ENCODE data around the gene HPGDS. TPM values are rescaled to one million over a fixed set of nuclear protein-coding genes. Genes with fewer than 3 reads are reported as not detected.
A peak's percentile ranks its signal among the peaks of the same experiment; 100 is the strongest.
"Not testable (repeated sequence)": the region's sequence is repeated elsewhere in the genome, so short reads cannot be mapped to it uniquely, and the experiment has no call there.

Gene HPGDS
- under 1 TPM in 1 of 2 donors, not detected in 1; 0.63 TPM for total RNA-seq

- H3K36me3 ChIP-seq = no peaks in the 10 kb centered on the region
- no peak within 1 kb of the TSS for H3K4me3 ChIP-seq
- DNase-seq (ENCODE audit: low spot score) = no peak
- TF ChIP-seq CTCF (IDR thresholded peaks at IDR 0.05) = no peak
- H3K27me3 ChIP-seq = no peaks in the 10 kb centered on the region
- no peaks in the 10 kb centered on the region for H3K9me3 ChIP-seq
- H3K4me1 ChIP-seq = no peaks in the 10 kb centered on the region
- H3K27ac ChIP-seq = no peak within 1 kb of the TSS
Observed at GRCh38 chr4:94342694-94343093, at the start of gene HPGDS. TSS of gene HPGDS (minus strand) at chr4:94342836. CDS start at chr4:94334629, 8,207 bp downstream.

DNA sequence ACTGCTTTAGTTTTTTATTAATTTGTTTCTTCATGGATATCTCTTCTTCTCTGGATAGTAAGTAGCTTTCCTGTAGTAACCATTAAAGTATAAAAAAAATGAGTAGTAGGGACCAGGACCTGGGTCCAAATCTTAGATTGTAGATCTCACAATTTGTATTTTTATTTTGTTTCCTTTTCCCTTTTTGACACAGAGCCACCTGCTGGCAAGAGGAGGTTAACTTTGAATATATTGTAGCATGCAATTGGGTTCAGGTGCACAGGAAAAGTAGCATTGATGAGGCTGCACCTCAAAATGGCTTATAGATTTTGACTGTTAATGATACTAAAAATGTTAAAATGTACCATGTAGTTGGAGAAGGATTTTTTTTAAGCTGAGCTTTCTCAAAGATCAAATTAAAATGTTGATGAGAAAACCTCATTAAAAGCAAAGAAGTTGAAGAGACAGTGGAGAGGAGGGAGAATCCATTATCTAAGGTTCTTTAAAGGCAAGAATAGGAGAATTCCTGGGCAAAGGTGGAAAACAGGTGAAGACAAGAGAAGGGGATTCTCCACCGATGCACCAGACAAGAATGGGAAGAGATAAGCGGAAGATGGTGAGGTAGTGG is 48.3 kb upstream of the HPGDS start:
- no peak for DNase-seq (ENCODE audit: low spot score)
- peak in 1 of 2 donors; percentile 56 for TF ChIP-seq CTCF (IDR thresholded peaks at IDR 0.05)
- no peaks in the 10 kb centered on the region for H3K36me3 ChIP-seq
- no peak overlapping the region for H3K27ac ChIP-seq
- no peaks in the 10 kb centered on the region for H3K9me3 ChIP-seq
- no peaks in the 10 kb centered on the region for H3K4me1 ChIP-seq
- H3K4me3 ChIP-seq = no peak overlapping the region
- no peaks in the 10 kb centered on the region for H3K27me3 ChIP-seq

- Histone ChIP-seq H3K9me3 (no peaks in the 10 kb centered on the region), H3K27me3 (no peaks in the 10 kb centered on the region), H3K36me3 (no peaks in the 10 kb centered on the region), H3K4me1 (no peaks in the 10 kb centered on the region), H3K4me3 (no peak overlapping the region), H3K27ac (no peak overlapping the region)
- no peak for DNase-seq (ENCODE audit: low spot score)
- no peak for TF ChIP-seq CTCF (IDR thresholded peaks at IDR 0.05)
Observed at GRCh38 chr4:94389595-94390267, 47.1 kb upstream of the HPGDS start.

DNA sequence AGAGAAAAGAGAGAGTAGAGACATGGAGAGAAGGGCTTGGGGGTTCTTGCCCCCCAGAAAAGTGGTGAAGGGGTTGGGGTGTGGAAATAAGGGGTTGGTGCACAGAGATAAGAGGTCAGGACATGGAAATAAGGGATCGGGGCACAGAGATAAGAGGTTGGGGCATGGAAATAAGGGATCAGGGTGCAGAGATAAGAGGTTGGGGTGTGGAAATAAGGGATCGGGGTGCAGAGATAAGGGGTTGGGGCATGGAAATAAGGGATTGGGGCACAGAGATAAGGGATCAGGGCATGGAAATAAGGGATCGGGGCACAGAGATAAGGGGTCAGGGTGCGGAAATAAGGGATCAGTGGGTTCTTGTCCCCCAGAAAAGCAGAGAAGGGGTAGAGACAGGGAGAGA is 45.3 kb upstream of the HPGDS start:
- not testable (repeated sequence) for H3K4me1 ChIP-seq; DNase-seq (ENCODE audit: low spot score); H3K36me3 ChIP-seq; H3K27me3 ChIP-seq; H3K27ac ChIP-seq; H3K9me3 ChIP-seq; H3K4me3 ChIP-seq

GRCh38 chr4:94385452-94385851 is 42.8 kb upstream of the HPGDS start:
- not testable (repeated sequence) for H3K27me3 ChIP-seq; H3K36me3 ChIP-seq; H3K27ac ChIP-seq; DNase-seq (ENCODE audit: low spot score); H3K9me3 ChIP-seq; H3K4me1 ChIP-seq; H3K4me3 ChIP-seq

DNA sequence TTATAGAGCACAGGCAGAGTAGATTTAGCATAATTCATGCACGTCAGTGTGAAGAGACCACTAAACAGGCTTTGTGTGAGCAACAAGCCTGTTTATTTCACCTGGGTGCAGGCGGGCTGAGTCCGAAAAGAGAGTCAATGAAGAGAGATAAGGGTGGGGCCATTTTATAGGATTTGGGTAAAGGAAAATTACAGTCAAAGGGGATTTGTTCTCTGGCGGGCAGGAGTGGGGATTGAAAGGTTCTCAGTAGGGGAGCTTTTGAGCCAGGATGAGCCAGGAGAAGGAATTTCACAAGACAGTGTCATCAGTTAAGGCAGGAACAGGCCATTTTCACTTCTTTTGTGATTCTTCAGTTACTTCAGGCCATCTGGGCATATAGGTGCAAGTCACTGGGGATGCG is 40.3 kb upstream of the HPGDS start:
- not testable (repeated sequence) for H3K4me1 ChIP-seq; DNase-seq (ENCODE audit: low spot score); H3K9me3 ChIP-seq; H3K27me3 ChIP-seq; H3K27ac ChIP-seq; H3K4me3 ChIP-seq; H3K36me3 ChIP-seq

GRCh38 chr4:94378047-94378446 is 35.4 kb upstream of the HPGDS start:
- H3K4me3 ChIP-seq = no peak overlapping the region
- TF ChIP-seq CTCF (IDR thresholded peaks at IDR 0.05) = no peak
- H3K36me3 ChIP-seq = no peaks in the 10 kb centered on the region
- H3K27ac ChIP-seq = no peak overlapping the region
- H3K9me3 ChIP-seq = no peaks in the 10 kb centered on the region
- no peaks in the 10 kb centered on the region for H3K27me3 ChIP-seq
- no peak for DNase-seq (ENCODE audit: low spot score)
- no peaks in the 10 kb centered on the region for H3K4me1 ChIP-seq

Data from right atrium auricular region (tissue), 2 donors.